Neural cell (in vitro differentiated cells): ENCODE measurements around the gene COG5. TPM values are rescaled to one million over a fixed set of nuclear protein-coding genes. Genes with fewer than 3 reads are reported as not detected.

Source experiments
- H2AFZ ChIP-seq: fragments of 200-600, 300-800 bp; sonication (generic), shearing (Covaris generic); 2 replicates; pipeline ENCODE4 v1.6.0; 2014; ENCODE audit warnings: low read depth, mild to moderate bottlenecking, antibody characterized with exemption, low read length, moderate library complexity
- H3F3A ChIP-seq: fragments of 200-600 bp; shearing (Covaris generic); 2 replicates; pipeline ENCODE4 v1.6.1; 2016; ENCODE audit warnings: mild to moderate bottlenecking, moderate library complexity, mixed read lengths, antibody characterized with exemption, low read length; ENCODE audit not compliant: insufficient read depth, poor library complexity, severe bottlenecking
- H3K27ac ChIP-seq: fragments of 200-600, 300-800 bp; sonication (generic), shearing (Covaris generic); 2 replicates; pipeline ENCODE4 v1.5.1; 2014; ENCODE audit warnings: mild to moderate bottlenecking, low read length, moderate library complexity
- H3K27me3 ChIP-seq: fragments of 300-800, 200-600 bp; sonication (generic), shearing (Covaris generic); 2 replicates; pipeline ENCODE4 v1.6.0; 2014; ENCODE audit warnings: mild to moderate bottlenecking, low read depth, low read length, moderate library complexity; ENCODE audit not compliant: insufficient read depth
- H3K36me3 ChIP-seq: fragments of 300-800, 200-600 bp; sonication (generic), shearing (Covaris generic); 2 replicates; pipeline ENCODE4 v1.5.1; 2014; ENCODE audit warnings: mild to moderate bottlenecking, antibody characterized with exemption, low read length, moderate library complexity; ENCODE audit not compliant: insufficient read depth
- H3K4me2 ChIP-seq: fragments of 300-800, 200-600 bp; sonication (generic), shearing (Covaris generic); 2 replicates; pipeline ENCODE4 v1.6.0; 2014; ENCODE audit warnings: mild to moderate bottlenecking, low read length
- H3K4me3 ChIP-seq: fragments of 300-800, 200-600 bp; sonication (generic), shearing (Covaris generic); 2 replicates; pipeline ENCODE4 v1.5.1; 2014; ENCODE audit warnings: mild to moderate bottlenecking, low read length, moderate library complexity
- H3K79me2 ChIP-seq: fragments of 200-600 bp; shearing (Covaris generic); replicated peaks from 2 replicates; pipeline ENCODE4 v1.6.0; 2014; ENCODE audit warnings: mild to moderate bottlenecking, low read length, moderate library complexity; ENCODE audit not compliant: insufficient read depth
- H3K9ac ChIP-seq: fragments of 300-800, 200-600 bp; sonication (generic), shearing (Covaris generic); 2 replicates; pipeline ENCODE4 v1.6.1; 2016; ENCODE audit warnings: mild to moderate bottlenecking, low read length, mixed read lengths
- H3K9me2 ChIP-seq: fragments of 200-600 bp; shearing (Covaris generic); 2 replicates; pipeline ENCODE4 v1.6.1; 2016; ENCODE audit warnings: mild to moderate bottlenecking, low read length, mixed read lengths; ENCODE audit not compliant: insufficient read depth
- H3K9me3 ChIP-seq: fragments of 200-600, 300-800 bp; sonication (generic), shearing (Covaris generic); 2 replicates; pipeline ENCODE4 v1.6.1; 2016; ENCODE audit warnings: mild to moderate bottlenecking, mixed run types, low read length, moderate library complexity, mixed read lengths
- H4K20me1 ChIP-seq: fragments of 200-600 bp; shearing (Covaris generic); 2 replicates; pipeline ENCODE4 v1.6.1; 2016; ENCODE audit warnings: mild to moderate bottlenecking, mixed run types; ENCODE audit not compliant: insufficient read depth
- CTCF ChIP-seq: fragments of 450-650 bp; IDR thresholded peaks from 2 replicates; pipeline ENCODE4 v1.5.1; 2014; ENCODE audit warnings: antibody characterized with exemption, mild to moderate bottlenecking, moderate library complexity; ENCODE audit not compliant: poor library complexity, severe bottlenecking
- EP300 ChIP-seq: fragments of 450-650 bp; conservative IDR thresholded peaks from 2 replicates; pipeline ENCODE4 v1.6.1; 2014; ENCODE audit warnings: antibody characterized with exemption, mild to moderate bottlenecking, moderate library complexity; ENCODE audit not compliant: poor library complexity, severe bottlenecking
- EZH2 ChIP-seq: fragments of 200-600, 300-800 bp; shearing (Covaris generic), sonication (generic); IDR thresholded peaks from 2 replicates; pipeline ENCODE4 v1.6.1; 2014; ENCODE audit warnings: antibody characterized with exemption, low read length, borderline replicate concordance, mild to moderate bottlenecking; ENCODE audit not compliant: insufficient read depth, poor library complexity, severe bottlenecking
- MXI1 ChIP-seq: fragments of 450-650 bp; conservative IDR thresholded peaks from 2 replicates; pipeline ENCODE4 v1.6.1; 2014; ENCODE audit warnings: antibody characterized with exemption, mild to moderate bottlenecking; ENCODE audit not compliant: poor library complexity, severe bottlenecking
- POLR2AphosphoS5 ChIP-seq: IDR thresholded peaks from 2 replicates; pipeline ENCODE4 v1.6.1; 2012
- RAD21 ChIP-seq: fragments of 450-650 bp; conservative IDR thresholded peaks from 2 replicates; pipeline ENCODE4 v1.6.1; 2014; ENCODE audit warnings: antibody characterized with exemption, mild to moderate bottlenecking, moderate library complexity
- REST ChIP-seq: IDR thresholded peaks from 2 replicates; pipeline ENCODE4 v1.6.1; 2012; ENCODE audit warnings: borderline replicate concordance
- SMC3 ChIP-seq: fragments of 450-650 bp; conservative IDR thresholded peaks from 2 replicates; pipeline ENCODE4 v1.6.1; 2014; ENCODE audit warnings: antibody characterized with exemption, mild to moderate bottlenecking, moderate library complexity; ENCODE audit not compliant: poor library complexity
- TAF1 ChIP-seq: IDR thresholded peaks from 2 replicates; pipeline ENCODE4 v1.6.1; 2012; ENCODE audit warnings: low read depth
- polyA plus RNA-seq: library from polyadenylated mRNA; depleted of rRNA; stranded (reverse); fragments of >200 nt; gene quantifications from 2 replicates; pipeline ENCODE4 v1.2.3, GENCODE V29; 2014

The COG5 gene
- polyA plus RNA-seq, 1 donor from 2014 or later: 13.3 TPM

- Histone ChIP-seq H3F3A (no peaks in the 10 kb centered on the region), H3K27me3 (no peaks in the 10 kb centered on the region), H3K4me3 (no peak overlapping the region), H3K9me2 (no peaks in the 10 kb centered on the region), H3K36me3 (no peaks in the 10 kb centered on the region), H2AFZ (no peak overlapping the region), H3K27ac (peak overlapping the region; percentile 78), H4K20me1 (no peaks in the 10 kb centered on the region), H3K9me3 (no peaks in the 10 kb centered on the region), H3K9ac (no peak overlapping the region), H3K79me2 (peaks cover 16% of the 10 kb centered on the region), H3K4me2 (peak overlapping the region; percentile 72)
- no peak for TF ChIP-seq SMC3
- no peak for TF ChIP-seq EP300
- TF ChIP-seq RAD21: no peak
- TF ChIP-seq EZH2: no peak
- TF ChIP-seq POLR2AphosphoS5: no peak
- TF ChIP-seq TAF1: no peak
- TF ChIP-seq MXI1: no peak
These were observed 94.9 kb downstream of the COG5 start for GRCh38 chr7:107468824-107469223.

- Histone ChIP-seq H3K79me2 (peaks cover 15% of the 10 kb centered on the region), H3K9me2 (no peaks in the 10 kb centered on the region), H3K27ac (no peak overlapping the region), H3F3A (no peaks in the 10 kb centered on the region), H4K20me1 (no peaks in the 10 kb centered on the region), H3K4me2 (no peak overlapping the region), H3K9ac (no peak overlapping the region), H3K27me3 (no peaks in the 10 kb centered on the region), H3K36me3 (no peaks in the 10 kb centered on the region), H3K4me3 (no peak overlapping the region), H2AFZ (no peak overlapping the region), H3K9me3 (no peaks in the 10 kb centered on the region)
- TF ChIP-seq POLR2AphosphoS5 (no peak), EZH2 (no peak), REST (no peak), TAF1 (no peak), CTCF (no peak), SMC3 (no peak), RAD21 (no peak), MXI1 (no peak), EP300 (no peak)
These were observed 95.7 kb downstream of the COG5 start for GRCh38 chr7:107467972-107468371.
